ENCODE results near the gene IBTK.
"Not testable (repeated sequence)": the region's sequence is repeated elsewhere in the genome, so short reads cannot be mapped to it uniquely, and the experiment has no call there.

IBTK gene

GRCh38 chr6:82178077-82178758 is 69.3 kb downstream of the IBTK start:
- DNase-seq (ENCODE audit: low read depth, low spot score): no peak

- DNase-seq (ENCODE audit: low read depth, low spot score): no peak
Measured at GRCh38 chr6:82176616-82177015, 70.9 kb downstream of the IBTK start.

- DNase-seq (ENCODE audit: low read depth, low spot score): no peak
Measured at GRCh38 chr6:82172594-82172993, 75.0 kb downstream of the IBTK start.

- DNase-seq (ENCODE audit: low read depth, low spot score): no peak
Measured at GRCh38 chr6:82169138-82169876, 78.2 kb downstream of the IBTK start.

- no peak for DNase-seq (ENCODE audit: low read depth, low spot score)
Measured at GRCh38 chr6:82166493-82166892, 81.1 kb downstream of the IBTK start.

- DNase-seq (ENCODE audit: low read depth, low spot score): no peak
Measured at GRCh38 chr6:82160255-82160990, 87.1 kb downstream of the IBTK start.

GRCh38 chr6:82152786-82153185 is 94.8 kb downstream of the IBTK start:
- not testable (repeated sequence) for DNase-seq (ENCODE audit: low read depth, low spot score)

- not testable (repeated sequence) for DNase-seq (ENCODE audit: low read depth, low spot score)
Measured at GRCh38 chr6:82151147-82151546, 96.4 kb downstream of the IBTK start.

GRCh38 chr6:82145926-82146452 is 101.6 kb downstream of the IBTK start:
- no peak for DNase-seq (ENCODE audit: low read depth, low spot score)

- DNase-seq (ENCODE audit: low read depth, low spot score): peak; percentile 8
Measured at GRCh38 chr6:82144852-82145340, 102.6 kb downstream of the IBTK start.

GRCh38 chr6:82144007-82144851 is 103.3 kb downstream of the IBTK start:
- peak; percentile 5 for DNase-seq (ENCODE audit: low read depth, low spot score)

GRCh38 chr6:82143041-82143481 is 104.5 kb downstream of the IBTK start:
- no peak for DNase-seq (ENCODE audit: low read depth, low spot score)

GRCh38 chr6:82142524-82142923 is 105.0 kb downstream of the IBTK start:
- DNase-seq (ENCODE audit: low read depth, low spot score): no peak

- DNase-seq (ENCODE audit: low read depth, low spot score): no peak
Measured at GRCh38 chr6:82138075-82138791, 109.3 kb downstream of the IBTK start.

- no peak for DNase-seq (ENCODE audit: low read depth, low spot score)
Measured at GRCh38 chr6:82131441-82131840, 116.1 kb downstream of the IBTK start.

GRCh38 chr6:82129797-82130196 is 117.7 kb downstream of the IBTK start:
- no peak for DNase-seq (ENCODE audit: low read depth, low spot score)

GRCh38 chr6:82128973-82129372 is 118.6 kb downstream of the IBTK start:
- not testable (repeated sequence) for DNase-seq (ENCODE audit: low read depth, low spot score)

GRCh38 chr6:82123632-82124031 is 123.9 kb downstream of the IBTK start:
- no peak for DNase-seq (ENCODE audit: low read depth, low spot score)
